Caki2 (cell line): Measurements from ENCODE around the gene KIF16B. TPM values are rescaled to one million over a fixed set of nuclear protein-coding genes. Genes with fewer than 3 reads are reported as not detected.
"Not testable (repeated sequence)": the region's sequence is repeated elsewhere in the genome, so short reads cannot be mapped to it uniquely, and the experiment has no call there.

Experiments used
- DNase-seq: peaks from one replicate; pipeline ENCODE4 v3.0.0-alpha.2; 2015; ENCODE audit warnings: low read depth
- in situ Hi-C: cut with HindIII; loops from 2 replicates; pipeline ENCODE4 v1.10.0; 2016; ENCODE audit warnings: low sequenced_read_pairs, low pct_unique_long_range_greater_than_20kb, mixed read lengths
- total RNA-seq: library from RNA; depleted of rRNA; stranded (reverse); fragments of >200 nt; shearing (Covaris generic); gene quantifications from 2 replicates; pipeline ENCODE4 v1.2.3, GENCODE V29; 2014; ENCODE audit warnings: low replicate concordance

Gene KIF16B
- total RNA-seq, 1 experiment from 2014 or later, result 10.6 TPM

DNA sequence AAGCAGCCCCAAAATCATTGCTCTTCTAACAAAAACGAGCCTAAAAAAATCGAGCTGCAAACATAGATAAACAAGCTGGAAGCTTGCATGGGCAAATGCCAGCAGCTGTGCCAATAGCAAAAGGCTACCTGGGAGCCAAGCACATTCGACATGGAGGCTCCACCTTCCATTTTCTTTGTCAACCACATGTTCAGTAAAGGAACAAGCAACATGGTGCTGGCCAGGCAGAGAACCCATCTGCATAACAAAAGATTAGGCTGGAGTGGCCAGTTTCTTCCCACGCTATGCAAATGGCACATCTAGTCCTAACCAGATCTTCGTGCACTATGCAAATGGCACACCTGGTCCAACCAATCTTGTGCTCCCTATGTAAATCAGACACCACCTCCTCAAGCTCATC is 110.5 kb downstream of the KIF16B start:
- DNase-seq, result no peak
- in situ Hi-C loops, result no loop called here

DNA sequence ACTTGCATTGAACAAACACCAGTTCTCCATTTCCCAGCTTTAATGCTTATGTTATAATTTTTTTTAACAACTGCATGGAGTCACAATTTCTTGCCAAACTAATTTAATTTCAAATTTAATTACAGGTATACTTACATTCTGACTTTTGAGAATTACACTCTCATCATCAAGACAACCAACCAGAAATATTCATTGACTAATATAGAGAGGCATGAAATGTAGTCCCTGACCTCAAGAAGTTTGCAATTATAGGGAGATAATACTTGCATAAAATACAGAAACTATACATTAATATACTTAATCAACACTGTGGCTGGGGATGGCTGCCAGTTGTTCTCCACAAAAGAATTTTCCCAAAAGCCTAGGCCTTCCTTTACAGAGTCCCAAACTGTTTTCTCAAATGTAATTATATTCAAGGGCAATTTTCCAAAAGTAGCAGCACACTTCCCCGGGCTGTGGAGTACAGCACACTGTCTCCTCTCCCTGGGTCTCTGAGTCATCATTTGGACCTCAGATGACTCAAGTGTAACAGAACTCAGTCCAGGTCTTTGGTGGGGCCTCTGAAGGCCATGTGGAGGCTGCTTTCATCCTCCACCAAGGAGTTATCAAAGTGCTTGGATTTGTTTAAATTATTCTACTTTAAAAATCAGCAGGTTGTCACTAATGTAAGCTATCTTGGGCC is 114.1 kb downstream of the KIF16B start:
- no peak for DNase-seq
- in situ Hi-C loops, result no loop called here

DNA sequence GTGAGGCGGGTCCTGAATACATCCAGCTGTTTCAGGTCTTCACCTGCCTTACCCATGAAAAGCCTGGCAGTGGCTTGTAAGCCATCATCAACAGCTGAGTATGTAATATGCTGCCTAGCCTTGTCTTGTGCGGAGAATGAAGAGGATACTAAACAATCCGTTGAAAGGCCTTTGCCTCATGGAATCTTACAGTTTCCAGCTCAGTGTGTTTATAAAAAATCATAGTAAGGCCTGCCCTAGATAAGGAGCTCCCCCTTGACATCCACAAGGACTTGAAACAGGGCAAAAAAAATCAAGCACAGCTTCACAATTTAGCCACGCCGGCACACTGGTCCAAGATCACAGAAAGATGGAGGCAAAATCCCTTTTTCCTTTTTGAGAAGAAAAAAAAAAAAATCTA is 115.7 kb downstream of the KIF16B start:
- in situ Hi-C loops, result no loop called here
- no peak for DNase-seq

DNA sequence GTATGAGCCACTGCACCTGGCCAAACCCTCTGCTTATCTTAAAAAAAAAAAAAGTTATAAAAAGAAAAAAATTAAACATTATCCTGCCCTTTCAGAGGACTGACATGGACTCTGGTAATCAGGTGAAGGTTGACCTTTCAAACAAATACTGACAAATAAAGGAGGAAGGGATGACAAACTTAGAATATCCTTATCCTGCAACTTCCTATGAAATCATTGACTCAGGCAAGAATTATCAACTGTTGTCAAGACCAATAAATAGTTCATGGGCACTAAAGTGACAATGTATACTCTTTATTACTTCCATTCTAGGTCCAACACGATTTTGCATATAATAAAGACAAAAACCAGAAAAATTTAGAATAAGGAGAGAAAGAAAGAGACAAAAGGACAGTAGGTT is 117.9 kb downstream of the KIF16B start:
- DNase-seq, result no peak
- in situ Hi-C loops, result no loop called here

GRCh38 chr20:16451982-16452381 is 121.3 kb downstream of the KIF16B start:
- DNase-seq, result no peak
- in situ Hi-C loops, result no loop called here

- no peak for DNase-seq
Observed at GRCh38 chr20:16451001-16451400, 122.2 kb downstream of the KIF16B start.

DNA sequence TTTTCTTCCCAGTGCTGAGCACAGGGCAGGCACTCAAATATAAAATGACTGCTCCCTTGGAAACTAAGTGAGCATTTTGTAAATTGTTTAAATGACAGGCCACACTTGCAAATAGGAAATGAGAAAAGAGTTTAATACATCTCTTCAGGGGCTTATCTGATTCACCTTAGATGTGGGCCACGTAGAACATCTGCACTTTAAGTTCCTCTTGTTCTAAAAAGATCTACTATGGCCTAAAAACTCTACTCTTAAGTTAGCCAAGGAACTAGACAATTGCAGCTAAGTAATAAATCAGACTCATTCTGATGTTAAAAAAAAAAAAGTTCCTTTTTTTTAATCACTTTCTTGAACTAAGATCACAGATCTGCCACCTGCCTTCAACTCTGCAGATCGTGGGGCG is 126.3 kb downstream of the KIF16B start:
- no peak for DNase-seq
- in situ Hi-C loops, result no loop called here

More at GRCh38 chr20:16451001-16451400, 122.2 kb downstream of the KIF16B start:
- in situ Hi-C loops, result no loop called here

- in situ Hi-C loops, result no loop called here
- DNase-seq, result no peak
Observed at GRCh38 chr20:16446246-16446645, 127.0 kb downstream of the KIF16B start.

DNA sequence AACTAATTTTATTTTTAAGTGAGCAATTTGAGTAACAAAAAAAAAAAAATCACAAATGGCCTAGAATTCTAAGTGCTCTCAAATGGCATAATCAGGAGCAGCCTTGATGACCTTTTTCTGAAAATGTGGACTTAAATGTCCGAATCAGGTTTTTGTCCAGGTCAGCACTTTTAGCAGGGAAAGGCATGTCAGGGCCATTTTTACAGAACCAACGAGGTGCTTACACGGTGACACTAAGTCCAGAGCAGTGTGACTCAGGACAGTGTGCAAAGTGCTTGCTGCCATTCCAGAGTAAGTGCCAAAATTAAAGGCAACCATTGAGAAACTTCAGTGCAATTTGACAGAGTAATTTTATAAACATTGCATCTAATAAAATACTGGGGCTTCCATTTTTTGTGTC is 127.8 kb downstream of the KIF16B start:
- in situ Hi-C loops, result no loop called here
- DNase-seq, result no peak

DNA sequence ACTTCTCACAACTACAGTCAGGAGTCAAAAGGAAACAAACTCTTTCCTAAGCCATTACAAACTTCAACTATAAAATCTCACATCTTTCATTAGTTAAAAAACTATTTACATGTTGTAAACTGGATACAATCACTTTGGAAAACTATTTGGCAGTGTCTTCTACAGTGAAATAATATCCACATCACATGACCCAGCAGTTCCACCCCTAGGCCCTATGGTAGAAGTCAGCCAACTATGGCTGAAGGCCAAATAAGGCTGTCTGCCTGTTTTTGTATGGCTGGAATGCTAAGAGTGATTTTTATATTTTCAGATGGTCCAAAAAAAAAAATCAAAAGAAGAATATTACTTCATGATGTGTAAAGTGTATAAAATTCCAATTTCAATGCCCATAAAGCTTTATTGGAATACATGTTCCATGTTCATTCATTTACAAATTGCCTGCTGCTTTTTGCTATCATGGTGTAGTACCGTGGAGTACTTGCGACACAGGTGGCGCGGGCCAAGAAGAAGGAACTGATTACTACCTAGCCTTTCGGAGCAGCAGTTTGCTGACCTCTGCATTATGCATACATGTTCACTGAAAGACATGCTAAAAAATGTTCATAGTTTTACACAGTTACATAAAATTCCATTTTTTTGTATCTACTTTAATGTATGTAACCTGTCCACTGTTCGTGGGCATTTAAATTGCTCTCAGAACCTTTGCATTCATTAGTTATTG is 129.0 kb downstream of the KIF16B start:
- in situ Hi-C loops, result no loop called here
- DNase-seq, result no peak

GRCh38 chr20:16441546-16442164 is 131.6 kb downstream of the KIF16B start:
- in situ Hi-C loops, result no loop called here
- DNase-seq, result no peak

DNA sequence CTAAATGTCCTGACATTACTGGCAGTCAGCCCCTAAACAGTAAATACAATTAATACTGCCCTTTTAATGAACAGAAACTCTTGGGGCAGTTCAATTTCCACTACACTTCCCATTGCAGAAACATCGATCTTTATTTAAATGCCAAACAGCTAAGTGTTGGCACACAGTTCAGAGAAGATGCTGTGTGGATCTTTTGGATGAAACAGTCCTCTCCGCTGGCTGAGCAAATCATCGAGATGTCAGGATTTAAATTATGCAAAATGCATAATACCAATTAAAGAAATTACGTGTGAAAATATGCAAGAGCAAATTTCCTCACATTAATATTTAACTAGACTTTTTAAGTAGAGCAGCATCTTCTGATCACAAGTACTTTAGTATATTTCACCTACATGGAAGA is 132.6 kb downstream of the KIF16B start:
- in situ Hi-C loops, result no loop called here
- DNase-seq, result no peak

DNA sequence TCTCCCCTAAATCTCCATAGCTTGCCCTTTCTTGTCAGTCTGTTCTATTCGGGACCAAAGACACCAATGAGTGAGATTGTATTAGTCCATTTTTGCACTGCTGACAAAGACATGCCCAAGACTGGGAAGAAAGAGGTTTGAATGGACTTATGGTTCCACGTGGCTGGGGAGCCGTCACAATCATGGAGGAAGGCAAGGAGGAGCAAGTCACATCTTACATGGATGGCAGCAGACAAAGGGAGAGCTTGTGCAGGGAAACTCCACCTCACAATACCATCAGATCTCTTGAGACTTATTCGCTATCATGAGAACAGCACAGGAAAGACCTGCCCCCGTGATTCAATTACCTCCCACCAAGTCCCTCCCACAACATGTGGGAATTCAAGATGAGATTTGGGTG is 133.7 kb downstream of the KIF16B start:
- DNase-seq, in situ Hi-C loops: not testable (repeated sequence)

- no peak for DNase-seq
- in situ Hi-C loops, result no loop called here
Observed at GRCh38 chr20:16438100-16438499, 135.1 kb downstream of the KIF16B start.

DNA sequence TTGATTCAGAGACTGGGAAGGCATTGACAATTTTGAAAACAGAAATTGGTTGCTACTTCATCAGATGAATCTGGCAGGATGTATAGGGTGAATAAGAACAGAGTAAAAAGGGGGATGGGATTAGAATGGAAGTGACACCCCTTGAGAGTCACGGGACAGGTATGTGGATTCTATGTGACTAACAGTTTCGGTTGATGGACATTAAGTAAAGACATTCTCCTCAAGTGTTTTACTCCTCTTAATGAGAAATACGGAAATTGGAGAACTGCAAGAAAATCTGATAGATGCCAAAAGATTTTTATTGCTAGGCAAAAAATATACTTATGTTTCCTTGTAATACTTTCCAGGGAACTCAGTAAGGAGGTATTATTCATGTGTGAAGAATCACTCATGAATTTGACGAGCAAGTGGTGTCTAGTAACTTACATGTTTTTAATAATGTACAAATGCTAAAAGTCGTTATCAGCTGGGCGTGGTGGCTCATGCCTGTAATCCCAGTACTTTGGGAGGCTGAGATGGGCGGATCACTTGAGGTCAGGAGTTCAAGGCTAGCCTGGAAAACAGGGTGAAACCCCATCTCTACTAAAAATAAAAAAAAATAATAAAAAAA is 135.8 kb downstream of the KIF16B start:
- DNase-seq, result no peak
- in situ Hi-C loops, result no loop called here

DNA sequence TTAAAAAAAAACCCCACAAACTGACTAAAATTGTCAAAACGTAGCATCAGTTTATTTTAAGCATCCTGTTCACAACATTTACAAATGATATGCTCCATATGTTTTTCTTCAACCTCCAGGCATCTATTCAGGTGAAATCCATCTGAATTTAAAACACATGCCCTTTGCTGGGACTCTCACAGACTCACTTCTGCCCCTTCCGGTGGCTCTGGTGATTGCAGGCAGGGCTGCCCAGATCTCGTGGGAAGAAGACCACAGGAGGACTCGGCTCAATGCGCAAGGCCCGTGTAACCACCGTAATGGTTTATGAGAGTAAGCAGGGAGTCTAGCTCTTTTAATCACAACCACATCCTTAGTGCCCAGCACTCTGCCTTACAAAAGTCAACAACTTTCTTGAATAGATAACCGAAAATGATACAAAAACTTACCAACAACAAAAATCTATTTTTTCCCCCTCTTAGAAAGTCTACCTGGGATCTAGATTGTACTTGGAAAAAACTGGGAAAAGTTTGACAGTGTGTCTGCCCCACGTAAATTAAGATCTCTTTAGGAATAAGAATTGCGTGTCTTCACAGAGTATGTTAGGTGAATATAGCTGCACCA is 139.1 kb downstream of the KIF16B start:
- in situ Hi-C loops, result no loop called here
- peak; percentile 18 for DNase-seq

GRCh38 chr20:16433293-16433580 is 140.0 kb downstream of the KIF16B start:
- DNase-seq, result no peak
- in situ Hi-C loops, result no loop called here

- in situ Hi-C loops, result no loop called here
Observed at GRCh38 chr20:16432466-16433292, 140.6 kb downstream of the KIF16B start.

More at GRCh38 chr20:16432466-16433292, 140.6 kb downstream of the KIF16B start:
- no peak for DNase-seq
